ENCODE measurements around the gene MEAK7.

DNA sequence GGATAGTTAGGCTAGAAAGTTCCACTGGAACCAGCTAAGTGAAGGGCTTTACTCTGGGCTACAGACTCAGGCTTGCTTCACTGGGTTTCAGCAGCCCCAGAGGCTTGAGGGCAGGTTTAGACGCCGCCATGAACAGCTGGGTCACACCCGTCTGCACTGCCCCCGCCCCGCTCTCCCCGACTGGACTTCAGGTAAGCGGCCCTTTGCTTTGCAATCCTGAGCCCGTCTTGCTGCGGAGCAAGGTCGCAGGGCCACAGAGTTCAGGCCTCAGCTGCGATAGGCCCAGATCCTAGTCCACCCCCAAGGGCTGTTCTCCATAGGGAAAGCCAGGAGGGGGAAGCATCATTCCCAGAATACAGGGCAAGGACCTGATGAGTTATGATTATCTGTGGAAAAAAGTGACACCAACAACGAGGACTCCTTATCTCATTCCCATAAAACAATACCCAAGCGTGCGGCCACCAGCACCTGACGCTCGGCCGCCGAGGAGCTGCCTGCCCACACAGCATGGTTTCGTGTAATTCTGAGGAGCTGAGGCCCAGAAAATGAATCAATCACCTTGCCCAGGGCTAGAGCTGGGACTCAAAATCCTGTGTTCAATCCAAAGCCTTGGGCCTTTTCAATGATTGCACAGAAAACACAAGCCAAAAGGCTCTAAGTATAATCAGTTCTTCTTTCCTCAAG is 20.4 kb downstream of the MEAK7 start:
- TF ChIP-seq, protein P1, sequence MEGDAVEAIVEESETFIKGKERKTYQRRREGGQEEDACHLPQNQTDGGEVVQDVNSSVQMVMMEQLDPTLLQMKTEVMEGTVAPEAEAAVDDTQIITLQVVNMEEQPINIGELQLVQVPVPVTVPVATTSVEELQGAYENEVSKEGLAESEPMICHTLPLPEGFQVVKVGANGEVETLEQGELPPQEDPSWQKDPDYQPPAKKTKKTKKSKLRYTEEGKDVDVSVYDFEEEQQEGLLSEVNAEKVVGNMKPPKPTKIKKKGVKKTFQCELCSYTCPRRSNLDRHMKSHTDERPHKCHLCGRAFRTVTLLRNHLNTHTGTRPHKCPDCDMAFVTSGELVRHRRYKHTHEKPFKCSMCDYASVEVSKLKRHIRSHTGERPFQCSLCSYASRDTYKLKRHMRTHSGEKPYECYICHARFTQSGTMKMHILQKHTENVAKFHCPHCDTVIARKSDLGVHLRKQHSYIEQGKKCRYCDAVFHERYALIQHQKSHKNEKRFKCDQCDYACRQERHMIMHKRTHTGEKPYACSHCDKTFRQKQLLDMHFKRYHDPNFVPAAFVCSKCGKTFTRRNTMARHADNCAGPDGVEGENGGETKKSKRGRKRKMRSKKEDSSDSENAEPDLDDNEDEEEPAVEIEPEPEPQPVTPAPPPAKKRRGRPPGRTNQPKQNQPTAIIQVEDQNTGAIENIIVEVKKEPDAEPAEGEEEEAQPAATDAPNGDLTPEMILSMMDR (IDR thresholded peaks at IDR 0.05) = no peak
- TF ChIP-seq POLR2AphosphoS5 (IDR thresholded peaks at IDR 0.05) (no peak), EP300 (IDR thresholded peaks at IDR 0.05; ENCODE audit: low read depth) (no peak), POLR2A (IDR thresholded peaks at IDR 0.05) (no peak)

All from transverse colon (tissue), 4 donors.